A549 (cell line): ENCODE data around the gene FGD1. TPM values are rescaled to one million over a fixed set of nuclear protein-coding genes. Genes with fewer than 3 reads are reported as not detected.
"Not testable (repeated sequence)": the region's sequence is repeated elsewhere in the genome, so short reads cannot be mapped to it uniquely, and the experiment has no call there.

Experiments
- ATAC-seq, 2 experiments: fragments of 200-7000 bp in 1 of 2; fragments of >200 bp in 1 of 2; cut with Nextera tagmentation in 1 of 2; cut with Tn5 transposase in 1 of 2; 3 replicates each; pipeline versions ENCODE4 v1.8.0 to v1.9.1; 2018 to 2020; ENCODE audit warnings: mild to moderate bottlenecking in 1 of 2, moderate library complexity in 1 of 2
- CTCF ChIA-PET: fragments of 300-600 bp; sonication (Branson Sonifier 250); formaldehyde crosslinking; extraction: SDS; loops from one replicate; lab custom pipeline; 2021; ENCODE audit warnings: antibody characterized with exemption, inconsistent platforms; lab: Yijun Ruan, JAX
- POLR2A ChIA-PET: fragments of 350-600 bp; formaldehyde crosslinking; extraction: SDS; loops from one replicate; lab custom pipeline; 2021; ENCODE audit warnings: antibody characterized with exemption, inconsistent platforms; lab: Yijun Ruan, JAX
- DNase-seq, 2 experiments: peaks; one replicate each; pipeline versions ENCODE4 v3.0.0 to v3.0.0-alpha.2; 2011 to 2016; ENCODE audit warnings: low read depth in 1 of 2, low spot score in 1 of 2
- FAIRE-seq: peaks from 2 replicates; lab custom pipeline; 2011; peaks lifted over from hg19 to GRCh38; lab: Jason Lieb, UNC
- H3K27ac ChIP-seq, 2 experiments: fragments of >200 bp; sonication (Bioruptor Twin); formaldehyde crosslinking; 3 replicates each; pipeline ENCODE4 v1.5.1; 2016 to 2017
- H3K4me1 ChIP-seq: fragments of >200 bp; sonication (Bioruptor Twin); formaldehyde crosslinking; 3 replicates; pipeline ENCODE4 v1.6.1; 2016
- H3K4me2 ChIP-seq: fragments of >200 bp; sonication (Bioruptor Twin); formaldehyde crosslinking; 3 replicates; pipeline ENCODE4 v1.6.1; 2016
- H3K4me3 ChIP-seq: fragments of >200 bp; sonication (Bioruptor Twin); formaldehyde crosslinking; 3 replicates; pipeline ENCODE4 v1.5.1; 2016
- H3K9me3 ChIP-seq: fragments of >200 bp; sonication (Bioruptor Twin); formaldehyde crosslinking; 3 replicates; pipeline ENCODE4 v1.6.1; 2016
- BCL3 ChIP-seq: fragments of >200 bp; sonication (Bioruptor Twin); formaldehyde crosslinking; IDR thresholded peaks from 3 replicates; pipeline ENCODE4 v1.6.1; 2016
- CBX2 ChIP-seq: fragments of 200-600 bp; sonication (generic); IDR thresholded peaks from 2 replicates; pipeline ENCODE4 v1.6.1; 2016; ENCODE audit warnings: low read depth, mild to moderate bottlenecking, borderline replicate concordance
- CBX8 ChIP-seq: fragments of 200-600 bp; sonication (generic); IDR thresholded peaks from 2 replicates; pipeline ENCODE4 v1.6.1; 2016
- CEBPB ChIP-seq, 2 experiments: fragments of >200 bp in 1 of 2; sonication (Bioruptor Twin) in 1 of 2; formaldehyde crosslinking in 1 of 2; IDR thresholded peaks; 2 replicates each; pipeline ENCODE4 v1.6.1; 2012 to 2016
- FOXS1 ChIP-seq: fragments of 250-450 bp; sonication (Bioruptor Pico); IDR thresholded peaks from 2 replicates; pipeline ENCODE4 v1.5.0; 2020; ENCODE audit warnings: mild to moderate bottlenecking, moderate library complexity
- HOXB13 ChIP-seq: fragments of 250-450 bp; sonication (Bioruptor Pico); IDR thresholded peaks from 2 replicates; pipeline ENCODE4 v1.5.0; 2020; ENCODE audit warnings: low read depth, mild to moderate bottlenecking, moderate library complexity
- JUNB ChIP-seq: fragments of >200 bp; sonication (Bioruptor Twin); formaldehyde crosslinking; IDR thresholded peaks from 2 replicates; pipeline ENCODE4 v1.6.1; 2016
- KDM5A ChIP-seq: fragments of 200-600 bp; sonication (generic); IDR thresholded peaks from 2 replicates; pipeline ENCODE4 v1.6.1; 2016; ENCODE audit warnings: antibody characterized with exemption, mild to moderate bottlenecking
- MAX ChIP-seq: IDR thresholded peaks from 2 replicates; pipeline ENCODE4 v1.6.1; 2012
- PBX3 ChIP-seq: IDR thresholded peaks from 2 replicates; pipeline ENCODE4 v1.6.1; 2012
- PHF8 ChIP-seq: fragments of 200-600 bp; sonication (generic); IDR thresholded peaks from 2 replicates; pipeline ENCODE4 v1.6.1; 2016; ENCODE audit warnings: low read depth, mild to moderate bottlenecking, antibody characterized with exemption, moderate library complexity, borderline replicate concordance
- RCOR1 ChIP-seq: fragments of 150-350 bp; IDR thresholded peaks from 2 replicates; pipeline ENCODE4 v1.6.1; 2014; ENCODE audit warnings: antibody characterized with exemption, low read length, low read depth
- RFX5 ChIP-seq: fragments of 450-650 bp; IDR thresholded peaks from 2 replicates; pipeline ENCODE4 v1.7.1; 2014; ENCODE audit warnings: antibody characterized with exemption, mild to moderate bottlenecking, moderate library complexity
- SMC3 ChIP-seq: fragments of >200 bp; sonication (Bioruptor Twin); formaldehyde crosslinking; IDR thresholded peaks from 3 replicates; pipeline ENCODE4 v1.6.1; 2018; ENCODE audit warnings: inconsistent platforms
- SREBF2 ChIP-seq: fragments of 450-650 bp; IDR thresholded peaks from 2 replicates; pipeline ENCODE4 v1.6.1; 2014; ENCODE audit warnings: mild to moderate bottlenecking, moderate library complexity
- TFCP2L1 ChIP-seq: fragments of 250-450 bp; sonication (Bioruptor Pico); IDR thresholded peaks from 2 replicates; pipeline ENCODE4 v1.5.0; 2021; ENCODE audit warnings: mild to moderate bottlenecking
- ZSCAN20 ChIP-seq: fragments of 250-450 bp; sonication (Bioruptor Pico); IDR thresholded peaks from 2 replicates; pipeline ENCODE4 v1.8.0; 2022; ENCODE audit warnings: mild to moderate bottlenecking, moderate library complexity
- WGBS: methylation state at CpG from one replicate; pipeline ENCODE4 v1.1.6; 2017; ENCODE audit errors: missing lambda C conversion rate; 5-methylcytosine and 5-hydroxymethylcytosine counted together
- polyA minus RNA-seq: library from RNA; depleted of rRNA, polyadenylated mRNA; stranded (reverse); fragments of >200 nt; gene quantifications from 2 replicates; pipeline ENCODE4 v1.2.3, GENCODE V29; 2011; rRNA and poly(A)+ RNA removed
- polyA plus RNA-seq, 4 experiments: library from polyadenylated mRNA; depleted of rRNA in 3 of 4; stranded (reverse); fragments of >200 nt; fragmentation: RNase III in 1 of 4; extraction: RNeasy Plus Mini Kit Qiagen cat#74134 plus additional on column Dnase treatment in 1 of 4; gene quantifications; 2 replicates in 3 of 4; 3 replicates in 1 of 4; pipeline ENCODE4 v1.2.3, GENCODE V29; 2011 to 2017

The FGD1 gene
- polyA plus RNA-seq (2011; rRNA removed) (1.9 and 2.9 TPM in 2 replicates), polyA plus RNA-seq (2017; fragmentation: RNase III; extraction: RNeasy Plus Mini Kit Qiagen cat#74134 plus additional on column Dnase treatment) (5.1 to 5.8 TPM (median 5.6 TPM) in 3 replicates), polyA minus RNA-seq (3.3 and 5.2 TPM in 2 replicates)
- polyA plus RNA-seq (2012; cell fraction: cytosol; rRNA removed): 6.8 and 8.5 TPM in 2 replicates
- polyA plus RNA-seq (2012; cell fraction: nucleus; rRNA removed): 10.8 and 12.2 TPM in 2 replicates

- ChIA-PET POLR2A (interaction anchor here (3.5 kb wide), 1 partner anchor 34 kb away, joined by 10 read pairs; the partner anchor contains the start of gene GNL3L), CTCF (no interaction called here)
- FAIRE-seq (no peak), DNase-seq (peak; percentile 64 to 82), ATAC-seq (peak; percentile 82 to 86)
- Histone ChIP-seq H3K27ac (peak within 1 kb of the TSS; percentile 92 to 95), H3K4me3 (peak within 1 kb of the TSS; percentile 88), H3K9me3 (no peaks in the 10 kb centered on the region), H3K4me2 (peak within 1 kb of the TSS; percentile 81), H3K4me1 (peaks cover 22% of the 10 kb centered on the region)
- no peak for TF ChIP-seq PBX3
- TF ChIP-seq MAX: 0 out of 2 replicates have a peak, but pooled peaks have one; percentile 19
- TF ChIP-seq RFX5: no peak
- no peak for TF ChIP-seq CBX8
- no peak for TF ChIP-seq CEBPB (IDR thresholded peaks at IDR 0.05)
- TF ChIP-seq SREBF2: no peak
- no peak for TF ChIP-seq SMC3
- WGBS: 0% methylated on average over 6 of the region's 51 CpGs
These were observed at the start of gene FGD1 for GRCh38 chrX:54495814-54496516. TSS of gene FGD1 (minus strand) at chrX:54496234. CDS start at chrX:54495432, 802 bp downstream.

GRCh38 chrX:54542239-54542638 lies 46.2 kb upstream of the FGD1 start:
- ATAC-seq, DNase-seq, H3K4me2 ChIP-seq, CTCF ChIA-PET, H3K27ac ChIP-seq, FAIRE-seq, H3K4me1 ChIP-seq, H3K9me3 ChIP-seq, H3K4me3 ChIP-seq, POLR2A ChIA-PET: not testable (repeated sequence)
- 100% methylated on average over 2 of the region's 4 CpGs for WGBS

GRCh38 chrX:54540289-54540688 lies 44.3 kb upstream of the FGD1 start:
- FAIRE-seq: no peak
- no peaks in the 10 kb centered on the region for H3K4me1 ChIP-seq
- H3K27ac ChIP-seq: no peak overlapping the region
- ATAC-seq: peak; percentile 85 to 86
- H3K4me2 ChIP-seq: no peak overlapping the region
- H3K4me3 ChIP-seq: no peak overlapping the region
- TF ChIP-seq CEBPB (IDR thresholded peaks at IDR 0.05) (no peak), RCOR1 (no peak), TFCP2L1 (CRISPR knock-in tag) (no peak), ZSCAN20 (CRISPR knock-in tag) (no peak), KDM5A (no peak), CBX2 (no peak), FOXS1 (CRISPR knock-in tag) (no peak), PHF8 (no peak), HOXB13 (no peak), JUNB (no peak)
- POLR2A ChIA-PET: no interaction called here
- 91% methylated on average over 4 of the region's 4 CpGs for WGBS
- no peaks in the 10 kb centered on the region for H3K9me3 ChIP-seq
- peak in 1 of 2 experiments; percentile 20 for DNase-seq
- CTCF ChIA-PET: no interaction called here

GRCh38 chrX:54534271-54534670 lies 38.2 kb upstream of the FGD1 start:
- ChIA-PET CTCF (interaction anchor here (1.4 kb wide), 1 partner anchor 9 kb away, joined by 3 read pairs; no protein-coding TSS in a partner anchor), POLR2A (no interaction called here)
- TF ChIP-seq ZSCAN20 (CRISPR knock-in tag) (no peak), RFX5 (no peak), BCL3 (no peak), MAX (no peak)
- no peak for ATAC-seq
- no peak overlapping the region for H3K4me3 ChIP-seq
- H3K4me2 ChIP-seq: no peak overlapping the region
- 88% methylated on average over 4 of the region's 4 CpGs for WGBS
- no peak overlapping the region for H3K27ac ChIP-seq
- no peak for DNase-seq
- H3K4me1 ChIP-seq: peaks cover 19% of the 10 kb centered on the region; the same call in 2 of the 3 replicates
- peaks cover 2% of the 10 kb centered on the region; the same call in 2 of the 3 replicates for H3K9me3 ChIP-seq
- no peak for FAIRE-seq
